ENCODE measurements around the gene STXBP2.
A peak's percentile ranks its signal among the peaks of the same experiment; 100 is the strongest.

- TF ChIP-seq CTCF (IDR thresholded peaks at IDR 0.05) (no peak), POLR2AphosphoS5 (IDR thresholded peaks at IDR 0.05) (peak in 1 of 2 donors; percentile 46)
These were observed 18.0 kb upstream of the STXBP2 start for GRCh38 chr19:7618771-7619510.

Data from upper lobe of left lung (tissue), 4 donors.